Measurements from ENCODE around the gene GSC2. TPM values are rescaled to one million over a fixed set of nuclear protein-coding genes. Genes with fewer than 3 reads are reported as not detected.

GSC2 gene
- total RNA-seq, 1 donor from 2014 or later, result not detected

DNA sequence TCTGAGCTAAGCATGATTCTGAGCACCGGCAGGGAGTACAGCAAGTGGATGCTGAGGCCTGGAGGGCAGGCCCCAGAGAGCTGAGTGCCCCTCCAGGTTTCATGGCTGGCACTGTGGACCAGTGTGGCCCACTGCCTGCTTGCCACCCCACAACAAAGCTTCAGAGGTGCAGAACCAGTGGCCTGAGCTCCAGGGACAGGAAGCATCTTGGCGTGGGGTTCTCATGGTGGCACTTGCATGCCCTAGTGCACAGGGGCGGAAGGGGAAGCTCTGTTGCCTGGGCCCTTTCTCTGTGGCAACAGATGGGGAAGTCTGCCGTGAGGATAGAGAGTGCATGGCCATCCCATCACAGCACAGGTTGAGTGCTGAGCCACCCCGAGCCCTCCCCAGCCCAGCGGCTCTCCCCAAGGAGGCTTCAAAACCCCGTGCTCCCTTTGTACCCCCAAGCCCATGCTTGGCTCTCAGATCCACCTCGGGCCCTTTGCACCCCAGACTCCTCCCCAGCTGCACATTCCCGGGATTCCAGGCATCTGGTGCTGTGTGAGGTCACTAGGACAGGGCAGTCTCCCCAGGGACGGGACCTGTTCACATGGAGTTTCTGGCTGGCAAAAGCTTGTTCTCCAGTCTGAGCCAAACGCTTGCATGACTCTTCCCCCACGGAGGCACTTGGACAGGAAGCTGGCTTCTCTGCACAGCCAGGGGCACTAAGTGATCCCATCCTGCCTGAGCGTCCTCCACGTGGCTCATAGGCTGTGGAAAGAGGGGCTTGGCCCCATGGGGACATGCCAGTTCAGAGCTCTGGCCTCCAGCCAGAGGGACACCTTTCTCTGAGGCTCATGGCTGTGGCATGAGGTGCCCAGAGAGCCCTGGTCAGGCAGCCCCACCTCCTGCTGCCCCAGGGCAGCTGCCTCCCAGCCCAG is 24.3 kb upstream of the GSC2 start:
- Histone ChIP-seq H3K27ac (no peak overlapping the region), H3K4me1 (peaks cover 21% of the 10 kb centered on the region)
- peaks cover 32% of the 10 kb centered on the region for H3K4me1 Mint-ChIP-seq

DNA sequence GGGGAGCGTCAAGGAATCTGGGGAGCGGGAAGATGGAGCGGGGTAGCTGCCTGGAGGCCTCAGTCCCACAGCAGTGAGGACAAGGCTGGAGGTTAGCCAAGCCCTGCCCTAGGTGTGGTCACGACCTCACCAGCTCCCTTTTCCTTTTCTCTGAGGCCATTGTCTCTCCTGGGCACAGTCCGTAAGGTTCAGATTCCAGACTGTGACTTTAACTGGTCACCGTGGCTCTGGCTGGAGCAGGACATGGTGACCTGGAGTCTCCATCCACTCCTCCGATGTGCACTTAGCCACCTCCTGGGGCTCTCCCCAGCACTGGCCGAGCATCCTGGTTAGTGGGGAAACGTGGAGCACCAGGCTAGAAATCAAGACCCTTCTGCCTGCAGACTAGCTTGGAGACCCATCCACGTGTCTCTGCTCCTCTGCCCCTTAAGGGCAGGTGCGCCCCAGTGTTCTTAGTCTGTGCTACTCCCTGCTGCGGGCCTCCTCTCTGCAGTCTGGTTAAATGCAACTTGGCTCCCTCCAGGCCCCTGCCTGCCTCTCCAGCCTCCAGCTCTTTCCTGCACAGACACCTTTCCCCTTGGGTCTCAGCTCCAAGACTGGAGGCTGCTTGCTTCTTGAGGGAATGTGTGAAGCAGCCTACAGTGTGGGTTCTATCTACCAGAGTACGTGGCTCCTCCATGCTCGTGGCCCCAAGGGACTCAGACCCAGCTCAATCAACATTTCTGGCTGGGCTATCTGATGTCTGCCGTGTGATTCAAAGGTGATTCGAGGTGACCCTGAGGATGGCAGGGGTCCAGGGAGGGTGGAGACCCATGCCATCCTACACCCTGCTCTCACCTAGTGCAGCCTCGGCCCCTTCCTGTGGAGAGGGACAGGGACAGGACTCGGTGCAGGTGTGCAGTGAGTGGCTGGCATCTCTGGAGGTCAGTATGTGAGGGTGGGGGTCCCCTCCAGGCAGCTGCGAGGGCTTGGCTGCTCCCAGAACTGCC is 23.2 kb upstream of the GSC2 start:
- H3K4me2 ChIP-seq, result peak overlapping the region; percentile 98
- no peak overlapping the region for H3K9ac ChIP-seq
- peaks cover 35% of the 10 kb centered on the region for H3K79me2 ChIP-seq (ENCODE audit: low read depth)
- peaks cover 86% of the 10 kb centered on the region for H4K20me1 ChIP-seq (ENCODE audit: low read depth)
- H3K9me3 Mint-ChIP-seq, result no peaks in the 10 kb centered on the region
- peaks cover 4% of the 10 kb centered on the region for H3K36me3 Mint-ChIP-seq
- peaks cover 38% of the 10 kb centered on the region for H3K27me3 ChIP-seq
- H3K4me3 ChIP-seq, result peak overlapping the region; percentile 91
- DNase-seq (ENCODE audit: low spot score), result peak; percentile 2
- no peak overlapping the region for H2AFZ ChIP-seq (replicated peaks)
- no peaks in the 10 kb centered on the region for H3K36me3 ChIP-seq
- H3K4me1 Mint-ChIP-seq, result peaks cover 33% of the 10 kb centered on the region
- peaks cover 44% of the 10 kb centered on the region for H3F3A ChIP-seq (ENCODE audit: low read depth)
- no peak overlapping the region for H3K27ac ChIP-seq
- H3K9me3 ChIP-seq (ENCODE audit: low read depth), result no peaks in the 10 kb centered on the region
- no peak for TF ChIP-seq EZH2 (IDR thresholded peaks at IDR 0.05)
- TF ChIP-seq EZH2phosphoT487 (IDR thresholded peaks at IDR 0.05), result no peak
- TF ChIP-seq, protein P1, sequence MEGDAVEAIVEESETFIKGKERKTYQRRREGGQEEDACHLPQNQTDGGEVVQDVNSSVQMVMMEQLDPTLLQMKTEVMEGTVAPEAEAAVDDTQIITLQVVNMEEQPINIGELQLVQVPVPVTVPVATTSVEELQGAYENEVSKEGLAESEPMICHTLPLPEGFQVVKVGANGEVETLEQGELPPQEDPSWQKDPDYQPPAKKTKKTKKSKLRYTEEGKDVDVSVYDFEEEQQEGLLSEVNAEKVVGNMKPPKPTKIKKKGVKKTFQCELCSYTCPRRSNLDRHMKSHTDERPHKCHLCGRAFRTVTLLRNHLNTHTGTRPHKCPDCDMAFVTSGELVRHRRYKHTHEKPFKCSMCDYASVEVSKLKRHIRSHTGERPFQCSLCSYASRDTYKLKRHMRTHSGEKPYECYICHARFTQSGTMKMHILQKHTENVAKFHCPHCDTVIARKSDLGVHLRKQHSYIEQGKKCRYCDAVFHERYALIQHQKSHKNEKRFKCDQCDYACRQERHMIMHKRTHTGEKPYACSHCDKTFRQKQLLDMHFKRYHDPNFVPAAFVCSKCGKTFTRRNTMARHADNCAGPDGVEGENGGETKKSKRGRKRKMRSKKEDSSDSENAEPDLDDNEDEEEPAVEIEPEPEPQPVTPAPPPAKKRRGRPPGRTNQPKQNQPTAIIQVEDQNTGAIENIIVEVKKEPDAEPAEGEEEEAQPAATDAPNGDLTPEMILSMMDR (IDR thresholded peaks at IDR 0.05), result no peak
- peaks cover 27% of the 10 kb centered on the region for H3K4me1 ChIP-seq
- peak overlapping the region; percentile 95 for H3K4me3 Mint-ChIP-seq
- H3K27ac Mint-ChIP-seq, result no peak overlapping the region
- peaks cover 22% of the 10 kb centered on the region for H3K27me3 Mint-ChIP-seq (ENCODE audit: insufficient read depth, low read depth)

More for the DNA sequence above, 24.3 kb upstream of the GSC2 start:
- TF ChIP-seq, protein P1 (IDR thresholded peaks at IDR 0.05), result no peak
- no peak for TF ChIP-seq EZH2 (IDR thresholded peaks at IDR 0.05)
- no peak for TF ChIP-seq EZH2phosphoT487 (IDR thresholded peaks at IDR 0.05)
- Histone ChIP-seq H3K27me3 (peaks cover 28% of the 10 kb centered on the region), H3K4me2 (no peak overlapping the region), H3K9ac (no peak overlapping the region), H3K36me3 (no peaks in the 10 kb centered on the region), H3K79me2 (ENCODE audit: low read depth) (peaks cover 35% of the 10 kb centered on the region), H3F3A (ENCODE audit: low read depth) (peaks cover 39% of the 10 kb centered on the region), H3K4me3 (no peak overlapping the region), H2AFZ (replicated peaks) (no peak overlapping the region), H3K9me3 (ENCODE audit: low read depth) (no peaks in the 10 kb centered on the region), H4K20me1 (ENCODE audit: low read depth) (peaks cover 76% of the 10 kb centered on the region)
- peak overlapping the region; percentile 95 for H3K4me3 Mint-ChIP-seq
- no peaks in the 10 kb centered on the region for H3K9me3 Mint-ChIP-seq
- H3K36me3 Mint-ChIP-seq, result peaks cover 4% of the 10 kb centered on the region
- H3K27me3 Mint-ChIP-seq (ENCODE audit: insufficient read depth, low read depth), result peaks cover 12% of the 10 kb centered on the region
- DNase-seq (ENCODE audit: low spot score), result peak; percentile 26
- no peak overlapping the region for H3K27ac Mint-ChIP-seq

DNA sequence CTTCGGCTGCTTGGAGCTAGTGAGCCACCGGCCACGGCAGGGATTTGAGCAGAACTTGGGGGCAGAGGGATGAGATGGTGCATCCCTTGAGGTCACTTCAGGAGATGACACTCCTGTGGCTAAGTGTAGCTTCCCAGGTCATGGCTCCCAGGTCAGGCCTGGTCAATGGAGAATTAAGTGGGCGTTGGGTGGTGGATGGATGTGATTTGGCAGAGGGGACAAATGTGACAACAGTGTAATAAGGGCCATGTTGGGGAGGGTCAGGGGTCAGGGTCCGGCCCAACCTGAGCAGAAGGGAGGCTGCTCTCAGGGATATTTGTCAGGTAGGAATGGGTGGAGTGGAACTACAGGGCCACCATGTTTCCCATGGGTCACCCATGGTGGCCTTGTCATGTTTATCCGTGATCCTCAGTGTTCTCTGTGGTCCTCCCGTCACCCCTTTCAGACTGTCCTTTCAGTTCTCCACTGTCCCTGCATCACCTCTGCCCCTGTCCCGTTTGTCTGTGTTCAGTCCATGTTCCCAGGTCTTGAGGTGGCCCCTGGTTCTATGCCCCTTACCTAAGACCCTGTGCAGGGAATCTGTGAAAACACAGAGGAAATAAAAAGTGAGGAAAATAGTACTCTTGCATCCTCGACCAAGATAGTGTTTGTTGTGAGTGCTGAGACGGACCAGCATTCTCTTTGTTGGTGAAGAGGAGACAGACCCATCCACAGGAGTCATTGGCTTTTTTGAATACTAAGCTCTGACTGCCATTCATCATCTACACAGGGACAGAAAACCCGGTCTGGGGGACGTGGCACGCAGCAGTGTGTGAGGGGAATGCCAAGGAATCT is 22.3 kb upstream of the GSC2 start:
- no peaks in the 10 kb centered on the region for H3K9me3 Mint-ChIP-seq
- no peaks in the 10 kb centered on the region for H3K36me3 ChIP-seq
- peaks cover 4% of the 10 kb centered on the region for H3K36me3 Mint-ChIP-seq
- H3K9me3 ChIP-seq (ENCODE audit: low read depth), result no peaks in the 10 kb centered on the region
- peak overlapping the region; percentile 91 for H3K4me3 ChIP-seq
- peaks cover 28% of the 10 kb centered on the region for H3K27me3 Mint-ChIP-seq (ENCODE audit: insufficient read depth, low read depth)
- no peak for DNase-seq (ENCODE audit: low spot score)
- peak overlapping the region; percentile 95 for H3K4me3 Mint-ChIP-seq
- peaks cover 44% of the 10 kb centered on the region for H3K27me3 ChIP-seq
- peaks cover 87% of the 10 kb centered on the region for H4K20me1 ChIP-seq (ENCODE audit: low read depth)
- H2AFZ ChIP-seq (replicated peaks), result no peak overlapping the region
- no peak overlapping the region for H3K27ac ChIP-seq
- H3K9ac ChIP-seq, result peak overlapping the region; percentile 86
- H3K4me1 Mint-ChIP-seq, result peaks cover 33% of the 10 kb centered on the region
- H3K79me2 ChIP-seq (ENCODE audit: low read depth), result peaks cover 26% of the 10 kb centered on the region
- peak overlapping the region; percentile 98 for H3K4me2 ChIP-seq
- H3K4me1 ChIP-seq, result peaks cover 24% of the 10 kb centered on the region
- H3K27ac Mint-ChIP-seq, result no peak overlapping the region
- peaks cover 42% of the 10 kb centered on the region for H3F3A ChIP-seq (ENCODE audit: low read depth)
- TF ChIP-seq EZH2phosphoT487 (IDR thresholded peaks at IDR 0.05), result no peak
- TF ChIP-seq EZH2 (IDR thresholded peaks at IDR 0.05), result no peak
- TF ChIP-seq, protein P1 (IDR thresholded peaks at IDR 0.05), result no peak

Measured in neural progenitor cell (in vitro differentiated cells).